Activated CD8-positive, alpha-beta memory T cell treated with anti-CD3 and anti-CD28 coated beads, Interleukin-2, amount 50 U/mL, for 48 hours (primary cell): ENCODE results near the gene SPIB.

Source experiments
- DNase-seq: peaks from one replicate; pipeline ENCODE4 v3.0.0-alpha.2; 2020

SPIB gene

DNA sequence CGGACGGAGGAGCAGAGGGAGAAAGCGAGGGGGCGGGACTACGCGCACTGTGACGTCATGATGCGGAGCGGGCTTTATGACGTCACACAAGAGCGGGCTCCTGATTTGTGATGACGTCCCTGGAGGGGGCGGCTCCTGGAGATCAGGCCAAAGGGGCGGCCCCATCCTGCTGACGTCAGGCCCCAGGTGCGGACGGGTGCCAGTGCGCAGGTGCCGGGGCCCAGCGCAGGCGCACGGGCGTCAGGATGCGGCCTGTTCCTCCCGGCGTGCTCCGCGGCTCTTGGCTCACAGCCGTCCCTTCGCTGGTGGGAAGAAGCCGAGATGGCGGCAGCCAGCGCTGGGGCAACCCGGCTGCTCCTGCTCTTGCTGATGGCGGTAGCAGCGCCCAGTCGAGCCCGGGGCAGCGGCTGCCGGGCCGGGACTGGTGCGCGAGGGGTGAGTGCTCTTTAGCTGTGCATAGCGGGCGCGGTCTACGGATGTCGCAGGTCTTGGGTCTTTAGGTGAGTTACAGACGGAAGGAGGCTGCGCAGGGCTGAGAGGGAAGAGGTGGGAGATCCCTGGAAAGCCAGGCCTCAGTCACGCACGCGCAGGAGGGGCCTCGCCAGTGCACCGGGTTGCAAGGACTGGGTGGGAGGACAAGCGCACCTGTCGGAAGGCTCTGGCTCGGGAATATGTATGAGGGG, 57.6 kb downstream of the SPIB start, which contains the start of the genes EMC10 and GARIN5A:
Gene EMC10, plus strand, starts transcription at position 284 of the 683 bp plus-strand sequence. Its CDS starts 38 bp downstream, at position 322.
Gene GARIN5A, minus strand, starts transcription at position 625 of the 683 bp plus-strand sequence. Its CDS starts 460 bp downstream, at position 165.
- DNase-seq, result peak; percentile 96

DNA sequence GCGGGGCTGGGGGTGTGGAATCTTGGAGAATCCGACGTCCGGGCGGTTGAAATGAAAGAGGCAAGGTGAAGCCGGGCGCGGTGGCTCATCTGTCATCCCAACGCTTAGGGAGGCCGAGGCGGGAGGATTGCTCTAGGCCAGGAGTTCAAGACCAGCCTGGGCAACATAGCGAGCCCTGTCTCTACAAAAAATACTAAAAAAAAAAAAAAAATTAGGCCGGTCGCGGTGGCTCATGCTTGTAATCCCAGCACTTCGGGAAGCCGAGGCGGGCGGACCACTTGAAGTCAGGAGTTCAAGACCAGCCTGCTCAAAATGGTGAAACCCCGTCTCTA, 58.1 kb downstream of the SPIB start:
- no peak for DNase-seq

DNA sequence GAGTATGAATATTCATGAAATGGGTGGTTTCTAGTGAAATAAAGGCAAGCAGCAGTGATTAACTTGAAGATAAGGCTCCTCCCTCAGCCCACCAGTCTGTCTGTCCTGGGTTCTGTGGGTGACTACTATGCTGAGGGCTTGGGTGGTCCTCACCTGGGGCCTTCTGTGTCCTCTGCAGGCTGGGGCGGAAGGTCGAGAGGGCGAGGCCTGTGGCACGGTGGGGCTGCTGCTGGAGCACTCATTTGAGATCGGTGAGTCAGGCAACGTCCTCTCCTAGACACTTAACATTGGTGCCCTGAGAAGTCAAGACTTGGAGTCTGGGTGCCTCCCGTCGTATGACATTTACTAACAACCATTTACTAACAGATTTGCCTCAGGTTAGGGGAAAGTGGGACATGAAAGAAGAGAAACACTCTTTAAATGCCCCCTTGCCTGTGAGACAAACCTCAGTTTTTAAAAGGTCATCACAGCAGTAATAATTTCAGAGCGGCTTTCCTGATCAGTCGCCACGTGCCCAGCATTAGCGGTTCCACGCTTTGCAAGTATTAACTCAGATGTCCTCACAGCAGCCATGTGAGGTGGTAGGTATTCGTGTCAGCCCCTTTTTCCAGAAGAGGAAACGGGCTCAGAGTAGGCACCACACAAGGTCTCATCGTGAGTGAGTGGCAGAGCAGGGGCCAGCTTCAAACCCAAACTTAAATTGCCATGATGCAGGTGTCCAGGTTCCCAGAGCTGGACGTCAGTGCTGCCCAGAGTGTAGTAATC, 59.2 kb downstream of the SPIB start:
- no peak for DNase-seq

DNA sequence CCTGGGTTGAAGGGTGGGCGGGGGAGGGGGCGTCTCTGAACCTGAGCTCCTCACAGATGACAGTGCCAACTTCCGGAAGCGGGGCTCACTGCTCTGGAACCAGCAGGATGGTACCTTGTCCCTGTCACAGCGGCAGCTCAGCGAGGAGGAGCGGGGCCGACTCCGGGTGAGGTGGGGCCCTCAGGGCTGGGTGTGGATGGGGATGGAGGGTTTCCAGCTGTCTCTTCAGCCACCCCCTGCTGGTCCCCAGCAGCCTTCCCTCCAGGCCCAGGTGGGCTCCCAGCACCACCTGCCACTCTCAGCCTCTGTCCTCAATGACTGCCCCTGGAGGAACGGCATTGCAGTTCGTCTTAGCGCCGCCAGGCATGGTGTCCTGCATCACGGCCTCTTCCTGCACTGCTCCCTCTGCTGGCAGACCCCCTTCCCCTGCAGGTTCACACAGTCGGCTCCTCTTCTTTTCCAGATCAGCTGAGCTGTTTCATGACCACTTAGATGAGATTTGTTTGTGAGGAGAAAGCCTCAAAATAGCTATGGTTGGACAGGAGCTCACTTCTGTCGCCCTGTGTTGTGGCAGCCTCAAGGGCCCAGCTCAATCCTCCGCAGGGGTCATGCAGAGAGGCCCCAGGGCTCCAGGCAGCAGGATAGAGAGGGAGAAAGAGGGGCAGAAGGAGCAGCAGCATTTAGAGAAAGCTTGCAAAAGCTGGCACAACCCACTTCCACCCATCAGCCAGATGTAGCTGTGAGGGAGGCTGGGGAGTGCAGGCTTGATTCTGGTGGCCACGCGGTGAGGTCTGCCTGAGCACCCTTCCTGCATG, 60.4 kb downstream of the SPIB start:
- DNase-seq, result no peak

DNA sequence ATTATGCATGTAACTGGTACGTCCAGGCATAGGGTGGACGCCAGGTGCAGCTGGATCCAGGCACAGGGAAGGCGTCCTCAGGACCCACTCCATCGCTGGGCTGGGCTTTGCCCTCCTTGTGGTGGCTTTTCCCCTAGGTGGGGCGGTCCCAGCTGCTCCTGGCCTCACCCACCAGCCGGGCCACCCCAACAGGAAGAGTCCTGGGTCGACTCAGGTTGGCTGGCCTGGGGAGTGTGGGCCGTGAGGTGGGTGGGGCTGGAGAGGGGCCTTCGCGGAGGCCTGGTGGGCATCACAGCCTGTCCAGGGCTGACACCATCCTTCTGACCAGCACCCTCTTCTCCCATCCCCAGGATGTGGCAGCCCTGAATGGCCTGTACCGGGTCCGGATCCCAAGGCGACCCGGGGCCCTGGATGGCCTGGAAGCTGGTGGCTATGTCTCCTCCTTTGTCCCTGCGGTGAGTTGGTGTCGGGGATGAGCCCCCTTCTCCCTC, 61.1 kb downstream of the SPIB start:
- DNase-seq, result no peak

DNA sequence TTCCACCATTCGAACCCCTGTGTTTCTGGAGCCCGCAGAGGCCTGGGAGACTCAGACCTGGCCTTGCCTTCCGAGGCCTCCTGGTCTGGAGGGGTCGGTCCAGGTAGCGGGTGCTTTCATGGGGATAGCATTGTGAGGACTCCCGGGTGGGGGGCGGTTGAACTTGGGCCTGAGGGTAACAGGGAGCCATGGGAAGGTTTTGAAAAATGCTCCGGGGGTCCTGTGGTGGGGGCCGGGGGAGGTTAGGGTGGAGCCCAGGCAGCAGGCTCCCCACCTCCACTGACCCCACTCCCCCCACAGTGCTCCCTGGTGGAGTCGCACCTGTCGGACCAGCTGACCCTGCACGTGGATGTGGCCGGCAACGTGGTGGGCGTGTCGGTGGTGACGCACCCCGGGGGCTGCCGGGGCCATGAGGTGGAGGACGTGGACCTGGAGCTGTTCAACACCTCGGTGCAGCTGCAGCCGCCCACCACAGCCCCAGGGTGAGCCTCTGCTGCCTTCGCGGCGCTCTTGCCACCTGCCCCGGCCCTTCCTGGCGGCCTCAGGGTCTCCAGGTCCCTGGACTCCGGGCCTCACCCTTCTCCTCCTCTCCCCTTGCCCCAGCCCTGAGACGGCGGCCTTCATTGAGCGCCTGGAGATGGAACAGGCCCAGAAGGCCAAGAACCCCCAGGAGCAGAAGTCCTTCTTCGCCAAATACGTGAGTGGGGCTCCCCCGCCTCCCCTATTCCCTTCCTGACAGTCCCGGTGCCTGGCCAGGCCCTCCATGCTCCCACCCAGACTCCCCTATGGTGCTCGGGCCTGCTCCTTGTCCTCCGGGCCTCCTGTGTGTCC, 61.8 kb downstream of the SPIB start:
- no peak for DNase-seq
